ENCODE measurements around the gene CSTA. TPM values are rescaled to one million over a fixed set of nuclear protein-coding genes. Genes with fewer than 3 reads are reported as not detected.
A peak's percentile ranks its signal among the peaks of the same experiment; 100 is the strongest.

Gene CSTA
- total and polyA plus RNA-seq, 2 of the 13 experiments (the other 11 are each of a cell fraction or from before 2014, with no cell fraction given): 3.9 to 11.0 TPM

- TF ChIP-seq TFE3 (CRISPR knock-in tag; IDR thresholded peaks at IDR 0.05): peak; percentile 47; the same call in 1 of the 2 replicates
- peak; percentile 87 for TF ChIP-seq ZNF605 (CRISPR knock-in tag; IDR thresholded peaks at IDR 0.05)
- TF ChIP-seq ZBTB42 (CRISPR knock-in tag; IDR thresholded peaks at IDR 0.05): no peak
- TF ChIP-seq ZNF318 (CRISPR knock-in tag; IDR thresholded peaks at IDR 0.05): no peak; the same call in 1 of the 2 replicates
- TF ChIP-seq TOE1 (CRISPR knock-in tag; IDR thresholded peaks at IDR 0.05): no peak
- no peak for TF ChIP-seq THAP7 (CRISPR knock-in tag; IDR thresholded peaks at IDR 0.05)
- TF ChIP-seq ZXDC (CRISPR knock-in tag; IDR thresholded peaks at IDR 0.05): no peak; the same call in 1 of the 2 replicates
- TF ChIP-seq HNF4G (IDR thresholded peaks at IDR 0.05; ENCODE audit: borderline replicate concordance, low read depth, low read length): no peak
- no peak; the same call in 1 of the 2 replicates for TF ChIP-seq HNF4G (CRISPR knock-in tag; IDR thresholded peaks at IDR 0.05; ENCODE audit: borderline replicate concordance, low read depth)
- no peak for TF ChIP-seq ELF3 (CRISPR knock-in tag; IDR thresholded peaks at IDR 0.05)
- peak; percentile 31; the same call in 1 of the 2 replicates for TF ChIP-seq ZNF737 (CRISPR knock-in tag; IDR thresholded peaks at IDR 0.05; ENCODE audit: borderline replicate concordance)
Measured at GRCh38 chr3:122382888-122383666, 58.0 kb downstream of the CSTA start, which contains the start of gene MIX23 (continued).

All from HepG2 (cell line).